LHCN-M2 (cell line): ENCODE data around the gene CTAG1A. TPM values are rescaled to one million over a fixed set of nuclear protein-coding genes. Genes with fewer than 3 reads are reported as not detected.
"Not testable (repeated sequence)": the region's sequence is repeated elsewhere in the genome, so short reads cannot be mapped to it uniquely, and the experiment has no call there.

Experiments used
- DNase-seq: peaks from one replicate; pipeline ENCODE4 v3.0.0-alpha.2; 2012; ENCODE audit warnings: low read depth
- total RNA-seq: library from RNA; depleted of rRNA; stranded (reverse); fragments of >200 nt; gene quantifications from 2 replicates; pipeline ENCODE4 v1.2.3, GENCODE V29; 2014; rRNA removed

CTAG1A gene
- total RNA-seq, 1 experiment from 2014 or later, result not detected

DNA sequence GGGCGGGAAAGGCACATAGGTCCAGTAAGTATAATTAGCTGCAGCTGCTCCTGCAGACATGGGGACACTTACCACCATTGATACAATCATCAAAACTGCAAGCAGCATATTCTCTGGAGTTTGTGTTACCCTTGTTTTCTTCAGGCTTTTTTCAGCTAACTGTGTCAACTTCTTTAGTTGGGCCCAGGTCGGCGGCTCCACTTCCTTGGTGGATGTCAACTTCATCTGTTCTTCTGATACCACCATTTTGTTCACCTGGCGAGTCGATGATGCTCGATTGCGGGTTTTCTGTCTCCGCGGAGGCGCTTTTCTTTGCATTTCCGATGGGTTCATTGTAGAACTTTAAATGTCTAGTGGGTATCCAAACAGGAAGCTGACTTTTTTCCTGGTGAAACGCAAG is 26.2 kb downstream of the CTAG1A start:
- not testable (repeated sequence) for DNase-seq

DNA sequence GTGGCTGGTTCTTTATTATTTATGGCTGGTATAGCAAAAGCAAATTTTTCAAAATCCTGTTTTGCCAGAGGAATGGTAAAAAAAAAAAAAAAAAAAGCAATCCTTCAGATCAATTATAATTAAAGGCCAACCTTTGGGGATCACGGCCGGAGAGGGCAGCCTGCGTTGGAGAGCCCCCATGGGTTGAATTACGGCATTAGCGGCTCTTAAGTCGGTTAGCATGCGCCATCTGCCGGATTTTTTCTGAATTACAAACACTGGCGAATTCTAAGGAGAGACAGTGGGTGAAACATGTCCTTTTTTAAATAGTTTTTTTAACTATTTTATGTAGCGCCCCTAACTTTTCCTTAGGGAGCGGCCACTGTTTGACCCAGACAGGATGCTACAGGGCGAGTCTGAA is 28.7 kb downstream of the CTAG1A start:
- DNase-seq, result not testable (repeated sequence)

DNA sequence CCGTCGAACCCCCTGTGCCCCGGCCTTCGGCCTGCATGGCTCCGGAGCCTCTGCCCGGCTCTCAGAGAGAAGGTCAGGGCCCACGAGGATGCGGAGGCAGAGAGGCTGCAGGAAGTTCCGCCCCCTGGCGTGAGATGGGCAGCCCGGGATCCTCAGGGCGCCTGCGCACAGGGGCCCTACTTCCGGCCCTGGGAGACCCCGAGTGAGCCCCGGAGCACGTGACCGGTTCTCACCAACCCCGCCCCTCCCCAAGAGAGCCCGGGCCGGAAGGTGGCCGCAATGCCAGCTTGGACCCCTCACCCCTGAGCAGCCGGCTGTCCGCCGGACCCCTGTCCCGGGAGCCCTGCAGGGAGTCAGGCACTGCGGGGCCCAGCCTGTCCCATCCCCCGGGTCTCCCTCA is 34.2 kb downstream of the CTAG1A start, which contains the start of gene CTAG1B:
Gene CTAG1B (minus strand): TSS at position 101 of the 400 bp plus-strand sequence. CDS start 64 bp downstream, at position 37.
- not testable (repeated sequence) for DNase-seq

DNA sequence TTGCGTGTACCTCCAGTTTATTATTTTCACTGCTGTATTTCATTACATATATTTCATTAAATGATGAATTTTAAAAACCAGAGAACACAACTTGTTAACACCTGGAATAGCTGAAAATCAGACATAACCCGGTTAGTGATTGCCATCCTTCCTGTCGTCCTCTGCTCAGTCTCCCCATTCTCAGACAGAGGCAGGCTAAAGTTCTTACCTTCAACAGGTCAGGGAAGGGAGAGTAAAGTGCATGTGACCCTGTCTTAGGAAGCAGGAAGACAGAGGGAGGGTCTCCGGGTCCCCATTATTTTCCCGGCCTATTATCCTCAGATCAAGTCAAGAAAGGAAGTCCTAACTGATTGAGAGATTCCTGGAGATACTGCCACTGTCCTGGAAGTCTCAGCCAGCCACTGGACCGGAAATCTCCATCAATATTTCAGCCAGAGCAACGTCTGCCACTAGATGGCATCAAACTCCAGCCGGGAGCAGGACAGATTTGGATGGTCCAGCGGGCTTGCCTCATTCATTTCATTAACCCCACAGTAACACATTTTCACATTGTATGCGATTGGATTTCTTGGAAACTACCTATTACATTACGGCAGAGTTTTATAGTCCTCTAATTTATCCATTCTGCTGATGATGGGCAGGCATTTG is 36.0 kb downstream of the CTAG1A start:
- DNase-seq, result not testable (repeated sequence)

DNA sequence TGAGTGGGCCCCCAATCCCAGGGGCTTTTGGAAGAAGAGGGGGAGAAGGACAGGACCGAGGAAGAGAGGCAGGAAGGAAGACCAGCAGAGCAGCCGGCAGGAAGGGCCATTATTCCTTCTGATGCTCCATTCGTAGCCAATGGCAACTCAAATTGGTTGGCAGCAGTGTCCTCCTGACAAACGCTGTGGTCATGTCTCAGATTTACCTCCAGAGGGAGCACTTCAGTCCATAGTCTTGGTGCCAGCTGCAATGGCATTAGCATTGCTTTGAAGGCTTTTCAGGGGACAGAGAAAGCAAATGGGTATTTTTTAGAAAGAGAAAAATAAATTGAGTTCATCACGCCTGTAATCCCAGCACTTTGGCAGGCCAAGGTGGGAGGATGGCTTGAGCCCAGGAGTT is 44.0 kb downstream of the CTAG1A start:
- DNase-seq, result not testable (repeated sequence)

DNA sequence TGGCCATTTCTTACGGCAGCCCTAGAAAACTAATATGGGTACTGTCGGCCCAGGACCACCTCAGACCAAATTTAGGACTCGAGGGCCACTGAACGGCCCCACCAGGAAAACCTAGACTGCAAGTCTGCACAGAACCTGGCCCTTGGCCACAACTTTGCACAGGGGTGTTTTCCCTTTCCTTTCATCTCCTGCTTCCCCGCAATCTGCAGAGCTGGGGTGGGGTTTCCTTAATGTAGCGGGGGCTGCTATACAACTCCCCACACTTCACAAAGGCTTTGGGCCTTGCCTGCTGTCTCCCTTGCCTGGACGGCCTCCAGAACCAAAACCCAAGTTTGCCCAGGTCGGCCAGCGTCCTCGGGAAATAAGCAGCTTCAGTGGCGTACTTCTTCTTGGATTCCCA is 46.0 kb downstream of the CTAG1A start:
- DNase-seq, result not testable (repeated sequence)

DNA sequence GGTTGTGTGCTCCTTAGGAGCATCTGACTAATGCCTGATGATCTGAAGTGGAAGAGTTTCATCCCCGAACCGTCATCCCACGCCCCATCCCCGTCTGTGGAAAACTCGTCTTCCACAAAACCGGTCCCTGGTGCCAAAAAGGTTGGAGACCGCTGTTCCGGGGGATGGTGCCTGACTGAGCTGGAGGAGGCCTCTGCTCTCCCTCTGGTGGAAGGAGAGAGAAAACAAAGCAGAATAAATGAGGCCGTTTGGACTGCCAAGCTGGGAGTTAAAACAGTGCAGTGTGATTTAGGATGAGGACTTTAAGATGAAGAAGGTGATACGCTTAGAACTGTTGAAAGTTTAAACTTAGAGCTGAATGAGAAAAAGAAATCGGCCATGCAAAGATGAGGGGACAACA is 48.7 kb downstream of the CTAG1A start:
- DNase-seq, result not testable (repeated sequence)

Other genes with a start within 250 kb of the CTAG1A start
- 1,374 and 1,654 TPM in 2 replicates for gene FLNA, start 210.5 kb upstream of the CTAG1A start, total RNA-seq
- gene EMD, start 205.8 kb upstream of the CTAG1A start, total RNA-seq, result 67.0 and 77.3 TPM in 2 replicates
- gene RPL10, start 186.8 kb upstream of the CTAG1A start, total RNA-seq, result 2,668 and 4,535 TPM in 2 replicates
- 96.6 and 104 TPM in 2 replicates for gene DNASE1L1, start 175.9 kb upstream of the CTAG1A start, total RNA-seq
- 28.2 and 159 TPM in 2 replicates for gene TAFAZZIN, start 173.6 kb upstream of the CTAG1A start, total RNA-seq
- gene ATP6AP1, start 156.5 kb upstream of the CTAG1A start, total RNA-seq, result 48.9 and 50.6 TPM in 2 replicates
- 190 and 218 TPM in 2 replicates for gene GDI1, start 148.0 kb upstream of the CTAG1A start, total RNA-seq
- 68.0 and 95.9 TPM in 2 replicates for gene FAM50A, start 141.0 kb upstream of the CTAG1A start, total RNA-seq
- gene PLXNA3, start 126.9 kb upstream of the CTAG1A start, total RNA-seq, result 7.5 and 9.6 TPM in 2 replicates
- 66.8 and 70.1 TPM in 2 replicates for gene LAGE3, start 105.9 kb upstream of the CTAG1A start, total RNA-seq
- 43.6 and 48.3 TPM in 2 replicates for gene UBL4A, start 98.5 kb upstream of the CTAG1A start, total RNA-seq
- gene SLC10A3, start 94.5 kb upstream of the CTAG1A start, total RNA-seq, result 48.8 and 57.7 TPM in 2 replicates
- gene FAM3A, start 68.9 kb upstream of the CTAG1A start, total RNA-seq, result 46.5 and 47.4 TPM in 2 replicates
- 56.9 and 60.1 TPM in 2 replicates for gene G6PD, start 38.3 kb upstream of the CTAG1A start, total RNA-seq
- gene IKBKG, start 37.5 kb upstream of the CTAG1A start, total RNA-seq, result 21.5 and 22.4 TPM in 2 replicates
- not detected in 2 replicates for gene CTAG1B, start 34.1 kb downstream of the CTAG1A start, total RNA-seq
- gene CTAG2, start 68.4 kb downstream of the CTAG1A start, total RNA-seq, result not detected in 2 replicates
- 2.4 and 12.5 TPM in 2 replicates for gene GAB3, start 165.9 kb downstream of the CTAG1A start, total RNA-seq
- gene DKC1, start 177.7 kb downstream of the CTAG1A start, total RNA-seq, result 40.5 and 46.2 TPM in 2 replicates
- gene MPP1, start 220.4 kb downstream of the CTAG1A start, total RNA-seq, result 23.2 and 27.2 TPM in 2 replicates
- gene SMIM9, start 249.5 kb downstream of the CTAG1A start, total RNA-seq, result not detected in 2 replicates